HEK293T (cell line): ENCODE results near the gene PSMA1.

Source experiments
- CTCF ChIA-PET: fragments of 350-600 bp; formaldehyde crosslinking; extraction: SDS; loops from one replicate; lab custom pipeline; 2021; ENCODE audit warnings: antibody characterized with exemption, inconsistent platforms; lab: Yijun Ruan, JAX
- POLR2A ChIA-PET: fragments of 350-600 bp; formaldehyde crosslinking; extraction: SDS; loops from one replicate; lab custom pipeline; 2020; ENCODE audit warnings: antibody characterized with exemption, inconsistent platforms; lab: Yijun Ruan, JAX
- DNase-seq: peaks from one replicate; pipeline ENCODE4 v3.0.0; 2012; ENCODE audit warnings: mixed read lengths; ENCODE audit errors: extremely low spot score
- ARNT ChIP-seq: fragments of 450-650 bp; IDR thresholded peaks from 2 replicates; pipeline ENCODE4 v1.6.1; 2017; ENCODE audit warnings: mild to moderate bottlenecking
- BHLHE40 ChIP-seq: fragments of 450-650 bp; IDR thresholded peaks from 2 replicates; pipeline ENCODE4 v1.6.1; 2016; ENCODE audit warnings: mild to moderate bottlenecking, moderate library complexity, borderline replicate concordance
- CTBP1 ChIP-seq: fragments of 450-650 bp; IDR thresholded peaks from 2 replicates; pipeline ENCODE4 v1.6.1; 2016; ENCODE audit warnings: borderline replicate concordance
- ELF4 ChIP-seq: fragments of 450-650 bp; IDR thresholded peaks from 2 replicates; pipeline ENCODE4 v1.6.1; 2017; ENCODE audit warnings: antibody characterized with exemption
- FOXA1 ChIP-seq: fragments of 450-650 bp; IDR thresholded peaks from 2 replicates; pipeline ENCODE4 v1.6.1; 2016; ENCODE audit warnings: mild to moderate bottlenecking
- FOXK2 ChIP-seq: fragments of 450-650 bp; IDR thresholded peaks from 2 replicates; pipeline ENCODE4 v1.6.1; 2016; ENCODE audit warnings: mild to moderate bottlenecking
- FOXM1 ChIP-seq: fragments of 450-650 bp; IDR thresholded peaks from 2 replicates; pipeline ENCODE4 v1.6.1; 2017; ENCODE audit warnings: mild to moderate bottlenecking, borderline replicate concordance
- HDGF ChIP-seq: fragments of 450-650 bp; IDR thresholded peaks from 2 replicates; pipeline ENCODE4 v1.6.1; 2017; ENCODE audit warnings: antibody characterized with exemption, borderline replicate concordance
- L3MBTL2 ChIP-seq: fragments of 450-650 bp; conservative IDR thresholded peaks from 2 replicates; pipeline ENCODE4 v1.6.1; 2016; ENCODE audit warnings: mild to moderate bottlenecking
- LEF1 ChIP-seq: fragments of 450-650 bp; IDR thresholded peaks from 2 replicates; pipeline ENCODE4 v1.6.1; 2017; ENCODE audit warnings: mild to moderate bottlenecking, borderline replicate concordance
- NFRKB ChIP-seq: fragments of 450-650 bp; IDR thresholded peaks from 2 replicates; pipeline ENCODE4 v1.6.1; 2016; ENCODE audit warnings: mild to moderate bottlenecking, moderate library complexity
- PKNOX1 ChIP-seq: fragments of 450-650 bp; IDR thresholded peaks from 2 replicates; pipeline ENCODE4 v1.6.1; 2016
- SP1 ChIP-seq: fragments of 450-650 bp; IDR thresholded peaks from 2 replicates; pipeline ENCODE4 v1.6.1; 2017
- SUZ12 ChIP-seq: fragments of 450-650 bp; IDR thresholded peaks from 2 replicates; pipeline ENCODE4 v1.6.1; 2016; ENCODE audit warnings: mild to moderate bottlenecking
- TARDBP ChIP-seq: fragments of 450-650 bp; IDR thresholded peaks from 2 replicates; pipeline ENCODE4 v1.6.1; 2016
- ZNF384 ChIP-seq: fragments of 450-650 bp; IDR thresholded peaks from 2 replicates; pipeline ENCODE4 v1.6.1; 2016

PSMA1 gene

GRCh38 chr11:14546672-14547071, 26.5 kb upstream of the PSMA1 start:
- POLR2A ChIA-PET, result no interaction called here
- TF ChIP-seq PKNOX1 (no peak), SUZ12 (no peak), FOXM1 (no peak), LEF1 (no peak), CTBP1 (no peak), ZNF384 (no peak), TARDBP (no peak), BHLHE40 (no peak), SP1 (no peak)
- CTCF ChIA-PET, result no interaction called here
- DNase-seq, result no peak

- CTCF ChIA-PET, result no interaction called here
- no peak for TF ChIP-seq ARNT
- no peak for TF ChIP-seq BHLHE40
- TF ChIP-seq SUZ12, result no peak
- TF ChIP-seq SP1, result no peak
- no peak for TF ChIP-seq PKNOX1
- no peak for TF ChIP-seq FOXM1
- no peak for TF ChIP-seq FOXA1
- TF ChIP-seq FOXK2, result no peak
- TF ChIP-seq L3MBTL2, result no peak
- no peak for TF ChIP-seq NFRKB
- TF ChIP-seq TARDBP, result no peak
- TF ChIP-seq ZNF384, result no peak
- no peak for TF ChIP-seq LEF1
- TF ChIP-seq ELF4, result no peak
- TF ChIP-seq CTBP1, result no peak
- TF ChIP-seq HDGF, result no peak
- POLR2A ChIA-PET, result no interaction called here
- no peak for DNase-seq
These were observed 24.4 kb upstream of the PSMA1 start for GRCh38 chr11:14544611-14545010.

- no peak for DNase-seq
- POLR2A ChIA-PET, result no interaction called here
- CTCF ChIA-PET, result no interaction called here
- TF ChIP-seq LEF1, result no peak
- no peak for TF ChIP-seq ELF4
- no peak for TF ChIP-seq BHLHE40
- TF ChIP-seq FOXK2, result no peak
- no peak for TF ChIP-seq SP1
- TF ChIP-seq HDGF, result no peak
- no peak for TF ChIP-seq CTBP1
- TF ChIP-seq L3MBTL2, result no peak
- no peak for TF ChIP-seq NFRKB
- TF ChIP-seq ZNF384, result no peak
- TF ChIP-seq FOXA1, result no peak
- no peak for TF ChIP-seq TARDBP
- no peak for TF ChIP-seq FOXM1
- no peak for TF ChIP-seq ARNT
- no peak for TF ChIP-seq PKNOX1
- no peak for TF ChIP-seq SUZ12
These were observed 23.1 kb upstream of the PSMA1 start for GRCh38 chr11:14543260-14543659.

- no peak for DNase-seq
- ChIA-PET CTCF (no interaction called here), POLR2A (no interaction called here)
- TF ChIP-seq FOXM1 (no peak), ELF4 (no peak), SUZ12 (no peak), BHLHE40 (no peak), PKNOX1 (no peak), LEF1 (no peak), HDGF (no peak), CTBP1 (no peak), FOXK2 (no peak), L3MBTL2 (no peak), NFRKB (no peak), TARDBP (no peak), FOXA1 (no peak), ARNT (no peak), ZNF384 (no peak), SP1 (no peak)
These were observed 22.1 kb upstream of the PSMA1 start for GRCh38 chr11:14542324-14542723.

- ChIA-PET CTCF (no interaction called here), POLR2A (no interaction called here)
- DNase-seq, result no peak
- TF ChIP-seq CTBP1, result no peak
- no peak for TF ChIP-seq ARNT
- TF ChIP-seq FOXA1, result no peak
- TF ChIP-seq FOXK2, result no peak
- TF ChIP-seq L3MBTL2, result no peak
- no peak for TF ChIP-seq FOXM1
- TF ChIP-seq ZNF384, result no peak
- TF ChIP-seq SUZ12, result no peak
- TF ChIP-seq TARDBP, result no peak
- TF ChIP-seq LEF1, result no peak
- no peak for TF ChIP-seq NFRKB
- TF ChIP-seq SP1, result no peak
- TF ChIP-seq HDGF, result no peak
- no peak for TF ChIP-seq BHLHE40
- TF ChIP-seq ELF4, result no peak
- no peak for TF ChIP-seq PKNOX1
These were observed 21.2 kb upstream of the PSMA1 start for GRCh38 chr11:14541192-14541947.
